ENCODE data around the gene PCGF2. TPM values are rescaled to one million over a fixed set of nuclear protein-coding genes. Genes with fewer than 3 reads are reported as not detected.

Gene PCGF2
- total and polyA plus RNA-seq, 9 of the 15 experiments (the other 6 are each of a cell fraction or from before 2014, with no cell fraction given), result 1.3 to 33.4 (median 7.0) TPM

- TF ChIP-seq ATF7 (IDR thresholded peaks at IDR 0.05) (peak; percentile 53), ZNF551 (CRISPR knock-in tag; IDR thresholded peaks at IDR 0.05) (no peak), GTF2A2 (tag; IDR thresholded peaks at IDR 0.05) (no peak), CHD2 (IDR thresholded peaks at IDR 0.05; ENCODE audit: low read depth, low read length) (peak; percentile 95), FOXA3 (CRISPR knock-in tag; conservative IDR thresholded peaks at IDR 0.05 in 1 of 2, IDR thresholded peaks at IDR 0.05 in 1 of 2) (no peak), ADNP (tag; IDR thresholded peaks at IDR 0.05) (no peak), DACH1 (IDR thresholded peaks at IDR 0.05; ENCODE audit: partially characterized antibody) (no peak), DMBX1 (CRISPR knock-in tag; IDR thresholded peaks at IDR 0.05; ENCODE audit: borderline replicate concordance) (no peak), TCF7L2 (IDR thresholded peaks at IDR 0.05; ENCODE audit: low read depth, low read length) (0 out of 2 replicates have a peak, but pooled peaks have one; percentile 26), PHB (CRISPR knock-in tag; IDR thresholded peaks at IDR 0.05) (no peak), MTA3 (IDR thresholded peaks at IDR 0.05; ENCODE audit: borderline replicate concordance) (0 out of 2 replicates have a peak, but pooled peaks have one; percentile 40), HNRNPL (IDR thresholded peaks at IDR 0.05; ENCODE audit: low read depth, low read length) (peak; percentile 82; the same call in 1 of the 2 replicates), PTRF (tag; IDR thresholded peaks at IDR 0.05) (no peak), SIX5 (IDR thresholded peaks at IDR 0.05; ENCODE audit: borderline replicate concordance in 1 of 2, insufficient read depth in 1 of 2, low read depth in 1 of 2, low read length in 2 of 2) (no peak), NR4A1 (CRISPR knock-in tag; IDR thresholded peaks at IDR 0.05) (no peak), NR4A1 (tag; IDR thresholded peaks at IDR 0.05) (peak; percentile 26; the same call in 1 of the 2 replicates), CBX2 (IDR thresholded peaks at IDR 0.05; ENCODE audit: insufficient read depth, low read length, poor library complexity, severe bottlenecking) (no peak), ZBTB40 (IDR thresholded peaks at IDR 0.05) (no peak), ZBTB40 (CRISPR knock-in tag; IDR thresholded peaks at IDR 0.05) (no peak), ZFX (CRISPR knock-in tag; IDR thresholded peaks at IDR 0.05) (peak; percentile 60), IRF2 (CRISPR knock-in tag; IDR thresholded peaks at IDR 0.05) (no peak)
These were observed 45.8 kb downstream of the PCGF2 start (continued) for GRCh38 chr17:38702166-38702915.

Measured in K562 (cell line).